Transverse colon (tissue), 4 donors: ENCODE results near the gene DUSP3. TPM values are rescaled to one million over a fixed set of nuclear protein-coding genes. Genes with fewer than 3 reads are reported as not detected.

Experiments used
- DNase-seq: peaks from one replicate; pipeline ENCODE4 v3.0.0-alpha.2; 2019
- H3K27ac ChIP-seq, 4 donors: fragments of 200-600 bp; sonication (generic); 2 replicates each; pipeline ENCODE4 v1.5.1; 2016 to 2018; ENCODE audit warnings: inconsistent platforms in 4 of 4
- H3K27me3 ChIP-seq: fragments of 200-600 bp; sonication (generic); 2 replicates; pipeline ENCODE4 v1.5.1; 2017; ENCODE audit warnings: inconsistent platforms
- H3K36me3 ChIP-seq, 4 donors: fragments of 200-600 bp; sonication (generic); 2 replicates each; pipeline ENCODE4 v1.5.1; 2017 to 2019; ENCODE audit warnings: inconsistent platforms in 4 of 4
- H3K4me1 ChIP-seq, 4 donors: fragments of 200-600 bp; sonication (generic); 2 replicates each; pipeline ENCODE4 v1.5.1; 2017 to 2020; ENCODE audit warnings: inconsistent platforms in 4 of 4
- H3K4me3 ChIP-seq, 4 donors: fragments of 200-600 bp; sonication (generic); 1 replicate in 1 of 4; 2 replicates in 3 of 4; pipeline versions ENCODE4 v1.5.1 to v1.6.1; 2017 to 2019; ENCODE audit warnings: inconsistent platforms in 4 of 4
- H3K9me3 ChIP-seq, 2 donors: fragments of 200-600 bp; sonication (generic); 2 replicates each; pipeline ENCODE4 v1.5.1; 2017 to 2019; ENCODE audit warnings: inconsistent platforms in 2 of 2
- EP300 ChIP-seq: sonication (generic); formaldehyde crosslinking; IDR thresholded peaks from one replicate; pipeline ENCODE4 v1.6.1; 2017; ENCODE audit warnings: antibody characterized with exemption, low read depth
- POLR2A ChIP-seq: fragments of 450-650 bp; IDR thresholded peaks from one replicate; pipeline ENCODE4 v1.6.1; 2016; ENCODE audit warnings: antibody characterized with exemption, mild to moderate bottlenecking, moderate library complexity
- POLR2AphosphoS5 ChIP-seq, 3 donors: sonication (generic); formaldehyde crosslinking; IDR thresholded peaks; one replicate each; pipeline ENCODE4 v1.6.1; 2016; ENCODE audit warnings: antibody characterized with exemption in 3 of 3
- WGBS, 2 donors: methylation state at CpG; one replicate each; pipeline ENCODE4 v1.1.5; 2018; ENCODE audit warnings: low coverage in 1 of 2; 5-methylcytosine and 5-hydroxymethylcytosine counted together
- in situ Hi-C, 4 donors: fragments of 200-750 bp; cut with MboI; loops; one replicate each; pipeline versions ENCODE4 v1.15.0 to v1.15.1; 2017; ENCODE audit warnings: low sequenced_read_pairs in 3 of 4, low pct_ligation_motif_present in 1 of 4, low pct_unique_long_range_greater_than_20kb in 1 of 4
- intact Hi-C: fragments of 100-400 bp; cut with DNase I; formaldehyde crosslinking; loops from one replicate; pipeline ENCODE4 v1.15.1; 2023; ENCODE audit warnings: low total_unique reads
- total RNA-seq, 4 donors: library from RNA; depleted of rRNA; stranded (reverse); fragments of >200 nt; gene quantifications; one replicate each; pipeline ENCODE4 v1.1.0, GENCODE V29; 2016
- TF ChIP-seq, protein P1 (sequence below), 5 experiments: fragments of 200-600 bp in 3 of 5; fragments of 450-650 bp in 2 of 5; sonication (generic) in 3 of 5; IDR thresholded peaks; 1 replicate in 2 of 5; 2 replicates in 3 of 5; pipeline ENCODE4 v1.5.1; 2016 to 2017; ENCODE audit warnings: antibody characterized with exemption in 5 of 5, inconsistent platforms in 3 of 5, mild to moderate bottlenecking in 2 of 5, moderate library complexity in 1 of 5

The DUSP3 gene
- total RNA-seq, 4 donors from 2014 or later = 52.7 to 145 (median 70.9) TPM

DNA sequence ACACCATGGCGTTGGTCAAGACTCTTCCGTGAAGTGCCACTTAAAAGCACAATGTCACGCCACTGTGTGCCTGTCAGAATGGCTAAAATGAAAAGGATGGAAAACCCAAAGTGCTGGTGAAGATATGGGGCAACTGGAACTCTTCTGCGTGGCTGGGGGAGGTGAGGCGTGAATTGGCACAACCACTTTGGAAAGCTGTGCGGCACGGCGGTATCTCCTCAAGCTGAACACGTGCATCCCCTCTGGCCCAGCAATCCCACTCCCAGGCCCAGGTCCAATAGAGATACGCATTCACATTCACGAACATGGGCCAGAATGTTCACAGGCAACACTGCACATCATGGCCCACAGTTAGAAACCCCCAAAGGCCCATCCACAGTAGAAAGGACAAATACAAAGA lies 8.9 kb downstream of the DUSP3 start:
- 94% methylated on average over 11 of the region's 11 CpGs; no CpG with 5 or more reads in 1 of the 2 donors for WGBS, 2 donors
- TF ChIP-seq, protein P1, sequence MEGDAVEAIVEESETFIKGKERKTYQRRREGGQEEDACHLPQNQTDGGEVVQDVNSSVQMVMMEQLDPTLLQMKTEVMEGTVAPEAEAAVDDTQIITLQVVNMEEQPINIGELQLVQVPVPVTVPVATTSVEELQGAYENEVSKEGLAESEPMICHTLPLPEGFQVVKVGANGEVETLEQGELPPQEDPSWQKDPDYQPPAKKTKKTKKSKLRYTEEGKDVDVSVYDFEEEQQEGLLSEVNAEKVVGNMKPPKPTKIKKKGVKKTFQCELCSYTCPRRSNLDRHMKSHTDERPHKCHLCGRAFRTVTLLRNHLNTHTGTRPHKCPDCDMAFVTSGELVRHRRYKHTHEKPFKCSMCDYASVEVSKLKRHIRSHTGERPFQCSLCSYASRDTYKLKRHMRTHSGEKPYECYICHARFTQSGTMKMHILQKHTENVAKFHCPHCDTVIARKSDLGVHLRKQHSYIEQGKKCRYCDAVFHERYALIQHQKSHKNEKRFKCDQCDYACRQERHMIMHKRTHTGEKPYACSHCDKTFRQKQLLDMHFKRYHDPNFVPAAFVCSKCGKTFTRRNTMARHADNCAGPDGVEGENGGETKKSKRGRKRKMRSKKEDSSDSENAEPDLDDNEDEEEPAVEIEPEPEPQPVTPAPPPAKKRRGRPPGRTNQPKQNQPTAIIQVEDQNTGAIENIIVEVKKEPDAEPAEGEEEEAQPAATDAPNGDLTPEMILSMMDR (IDR thresholded peaks at IDR 0.05) = no peak
- no peak for TF ChIP-seq POLR2A
- no peak for TF ChIP-seq EP300
- TF ChIP-seq POLR2AphosphoS5 (IDR thresholded peaks at IDR 0.05) = no peak
- Histone ChIP-seq H3K4me3 (no peak overlapping the region), H3K4me1 (peaks cover 0 to 27% (median 3%) of the 10 kb centered on the region in 4 donors), H3K36me3 (peaks cover 0 to 42% (median 7%) of the 10 kb centered on the region in 4 donors), H3K27ac (no peak overlapping the region), H3K27me3 (no peaks in the 10 kb centered on the region), H3K9me3 (no peaks in the 10 kb centered on the region)
- in situ Hi-C loops (loop anchor here in 2 of 4 donors (10.0 kb wide), 1 partner anchor 195 kb away; no protein-coding TSS in a partner anchor), intact Hi-C loops (no loop called here)
- no peak for DNase-seq

DNA sequence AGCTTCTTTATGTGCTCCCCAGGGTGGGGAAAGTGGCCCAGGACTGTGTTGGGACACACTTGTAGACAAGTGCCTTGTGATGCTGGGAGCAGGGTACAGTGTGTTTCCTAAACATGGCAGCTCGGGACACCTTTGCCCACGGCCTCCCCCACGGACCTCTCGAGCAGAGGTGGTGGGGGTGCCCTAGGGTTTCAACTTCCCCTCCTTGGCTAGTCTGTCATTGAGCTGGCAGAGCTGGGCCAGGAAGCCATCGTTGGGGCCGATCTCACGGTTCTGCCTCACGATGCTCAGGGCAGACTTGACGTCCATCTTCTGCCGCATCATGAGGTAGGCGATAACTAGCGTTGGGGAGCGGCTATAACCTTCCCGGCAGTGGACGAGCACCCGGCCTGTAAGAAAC lies 9.4 kb downstream of the DUSP3 start:
- peak overlapping the region in 1 of 4 donors; percentile 46 for H3K27ac ChIP-seq
- in situ Hi-C loops = loop anchor here in 2 of 4 donors (10.0 kb wide), 1 partner anchor 195 kb away; no protein-coding TSS in a partner anchor
- no peak for DNase-seq
- intact Hi-C loops = no loop called here
- peaks cover 0 to 27% (median 3%) of the 10 kb centered on the region in 4 donors for H3K4me1 ChIP-seq
- TF ChIP-seq POLR2AphosphoS5 (IDR thresholded peaks at IDR 0.05) (no peak), EP300 (no peak), POLR2A (no peak)
- TF ChIP-seq, protein P1 (IDR thresholded peaks at IDR 0.05) = no peak
- 90% methylated on average over 16 of the region's 16 CpGs; no CpG with 5 or more reads in 1 of the 2 donors for WGBS, 2 donors
- peaks cover 0 to 38% (median 7%) of the 10 kb centered on the region in 4 donors for H3K36me3 ChIP-seq
- H3K27me3 ChIP-seq = no peaks in the 10 kb centered on the region
- H3K9me3 ChIP-seq = no peaks in the 10 kb centered on the region
- H3K4me3 ChIP-seq = no peak overlapping the region

DNA sequence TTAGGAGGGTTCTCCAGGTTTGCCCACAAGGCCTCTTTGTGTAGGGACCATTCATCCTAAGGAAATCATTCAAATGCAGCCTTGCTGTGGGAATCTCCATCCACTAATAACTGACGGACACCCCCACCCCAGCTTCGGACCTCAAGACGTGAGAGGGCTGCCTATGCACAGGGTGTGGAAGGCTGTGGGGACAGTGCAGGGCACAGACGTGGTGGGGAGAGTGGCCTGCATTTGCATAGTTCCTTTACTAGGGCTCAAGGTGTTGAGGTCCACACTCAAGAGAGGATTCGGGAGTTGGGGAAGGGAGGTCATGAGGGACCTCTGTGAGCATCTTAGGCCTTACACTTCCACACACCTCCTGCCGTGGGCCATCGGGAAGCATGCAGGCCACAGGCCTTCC lies 9.8 kb downstream of the DUSP3 start:
- TF ChIP-seq POLR2AphosphoS5 (IDR thresholded peaks at IDR 0.05) (no peak), EP300 (no peak), POLR2A (no peak)
- TF ChIP-seq, protein P1 (IDR thresholded peaks at IDR 0.05) = no peak
- Histone ChIP-seq H3K27ac (peak overlapping the region in 3 of 4 donors; percentile 11 to 46 (median 28)), H3K4me3 (no peak overlapping the region), H3K27me3 (no peaks in the 10 kb centered on the region), H3K36me3 (peaks cover 0 to 36% (median 7%) of the 10 kb centered on the region in 4 donors), H3K4me1 (peaks cover 0 to 27% (median 3%) of the 10 kb centered on the region in 4 donors), H3K9me3 (no peaks in the 10 kb centered on the region)
- intact Hi-C loops = no loop called here
- in situ Hi-C loops = loop anchor here in 2 of 4 donors (10.0 kb wide), 1 partner anchor 194 kb away; no protein-coding TSS in a partner anchor
- 92% methylated on average over 7 of the region's 7 CpGs; no CpG with 5 or more reads in 1 of the 2 donors for WGBS, 2 donors
- DNase-seq = no peak

DNA sequence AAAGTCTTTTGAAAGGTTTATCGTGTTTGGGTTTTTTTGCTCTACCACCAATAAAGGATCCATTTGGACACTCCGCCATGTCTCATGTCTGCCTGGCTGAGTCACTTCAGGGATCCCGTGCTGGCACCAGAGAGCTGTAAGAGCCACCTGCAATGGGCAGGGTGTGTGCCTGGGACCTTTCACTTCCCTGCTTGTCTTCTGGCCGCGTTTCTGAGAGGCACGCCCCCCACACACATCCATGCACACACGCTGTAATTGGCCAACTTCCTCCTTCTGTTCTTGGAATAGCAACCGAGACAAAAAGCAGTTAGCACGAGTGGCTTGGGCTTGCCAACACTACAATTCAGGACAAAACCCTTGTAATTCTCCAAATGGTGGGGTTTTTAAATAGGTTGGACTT lies 10.4 kb downstream of the DUSP3 start:
- TF ChIP-seq EP300 = no peak
- TF ChIP-seq, protein P1 (IDR thresholded peaks at IDR 0.05) = no peak
- Histone ChIP-seq H3K9me3 (no peaks in the 10 kb centered on the region), H3K27me3 (no peaks in the 10 kb centered on the region), H3K27ac (peak overlapping the region in 3 of 4 donors; percentile 23 to 46 (median 28)), H3K4me3 (no peak overlapping the region), H3K4me1 (peaks cover 0 to 27% (median 3%) of the 10 kb centered on the region in 4 donors), H3K36me3 (peaks cover 0 to 36% (median 5%) of the 10 kb centered on the region in 4 donors)
- in situ Hi-C loops (loop anchor here in 2 of 4 donors (10.0 kb wide), 1 partner anchor 194 kb away; no protein-coding TSS in a partner anchor), intact Hi-C loops (no loop called here)
- WGBS, 2 donors = 16 to 30% methylated on average over 4 to 9 of the region's 9 CpGs
- DNase-seq = peak; percentile 59
